IPS DF 19.7 (cell line): ENCODE results near the gene ZNG1B.
"Not testable (repeated sequence)": the region's sequence is repeated elsewhere in the genome, so short reads cannot be mapped to it uniquely, and the experiment has no call there.

Experiments used
- DNase-seq: peaks from one replicate; pipeline ENCODE4 v3.0.0-alpha.2; 2013; ENCODE audit warnings: low read depth, low spot score

ZNG1B gene

GRCh38 chr2:113437508-113438465 lies at the start of gene ZNG1B:
TSS of gene ZNG1B (plus strand) at chr2:113437691. CDS start at chr2:113437869, 178 bp downstream.
- DNase-seq: not testable (repeated sequence)

- DNase-seq: no peak
These were observed 47.2 kb upstream of the ZNG1B start for GRCh38 chr2:113390124-113390849.

GRCh38 chr2:113391073-113391472 lies 46.4 kb upstream of the ZNG1B start:
- no peak for DNase-seq

DNA sequence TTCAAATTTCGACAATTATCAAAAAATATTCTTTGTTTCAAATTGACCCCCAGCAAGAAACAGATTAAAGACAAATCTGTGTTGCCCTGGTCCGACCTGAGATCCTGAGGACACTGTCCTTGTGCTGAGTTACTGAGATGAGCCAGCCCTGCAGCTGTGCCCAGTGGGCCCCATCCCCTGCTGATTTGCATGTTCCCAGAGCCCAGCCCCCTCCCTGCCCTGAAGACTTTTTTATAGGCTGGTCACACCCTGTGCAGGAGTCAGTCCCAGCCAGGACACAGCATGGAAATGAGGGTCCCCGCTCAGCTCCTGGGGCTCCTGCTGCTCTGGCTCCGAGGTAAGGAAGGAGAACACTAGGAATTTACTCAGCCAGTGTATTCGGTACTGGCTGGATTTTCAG lies 31.4 kb upstream of the ZNG1B start:
- DNase-seq: no peak

DNA sequence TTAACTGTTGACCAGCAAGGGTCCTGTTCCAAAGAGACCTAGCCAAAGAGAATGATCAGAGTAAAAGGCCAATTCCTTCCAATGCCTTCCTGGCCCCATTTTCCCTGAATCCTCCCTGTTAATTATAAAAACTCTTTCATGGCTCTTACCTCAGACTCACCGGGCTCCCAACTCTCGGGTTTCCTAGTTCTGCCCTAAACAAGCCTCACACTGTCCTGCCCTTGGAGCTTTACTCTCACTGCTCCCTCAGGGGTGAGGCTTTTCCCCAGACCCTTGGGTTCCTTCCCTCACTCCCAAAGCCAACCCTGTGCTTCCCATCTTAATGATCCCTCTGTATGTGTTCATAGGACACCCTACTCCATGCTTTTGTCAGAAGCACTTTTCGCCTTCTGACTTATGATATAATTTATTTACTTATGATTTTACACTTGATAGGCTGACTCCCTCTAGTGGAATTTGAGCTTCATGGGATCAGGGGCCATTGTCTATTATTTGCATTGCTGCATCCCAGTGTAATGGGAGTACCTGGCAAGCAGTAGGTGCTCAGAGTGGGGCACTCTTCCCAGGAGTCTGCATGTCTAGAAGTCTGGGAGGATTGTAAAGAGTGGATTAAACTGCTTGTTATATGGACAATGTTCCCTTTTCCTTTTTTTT lies 29.9 kb upstream of the ZNG1B start:
- no peak for DNase-seq

DNA sequence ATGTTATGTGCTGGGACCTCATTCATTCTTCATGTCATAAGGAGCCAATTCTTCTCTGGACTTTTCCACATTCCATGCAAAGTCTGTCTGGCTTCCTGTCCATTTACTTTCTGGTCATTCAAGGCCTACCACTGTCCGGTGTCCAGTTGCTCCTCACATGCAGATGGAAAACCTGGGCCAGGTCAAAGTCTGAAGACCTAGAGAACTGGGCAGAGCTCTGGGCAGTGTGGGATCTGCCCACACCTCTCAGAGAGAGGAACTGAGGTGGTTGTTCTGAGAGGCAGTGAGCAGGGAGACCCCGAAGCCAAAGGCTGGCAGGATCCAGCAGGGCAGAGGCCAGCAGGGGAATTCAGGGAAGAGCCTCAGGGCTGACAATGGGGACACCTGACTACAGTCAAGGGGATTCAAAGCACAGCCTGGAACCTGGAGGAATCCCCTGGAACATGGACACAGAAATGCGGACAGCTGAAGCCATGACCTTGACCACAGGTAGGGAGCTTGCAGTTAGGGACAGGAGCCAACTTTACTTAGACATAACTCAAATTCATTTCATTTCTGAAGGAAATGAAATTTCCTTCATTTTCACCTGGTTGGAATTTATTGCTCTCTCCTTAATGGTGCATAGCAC lies 25.7 kb upstream of the ZNG1B start:
- not testable (repeated sequence) for DNase-seq

GRCh38 chr2:113412774-113413173 lies 24.7 kb upstream of the ZNG1B start:
- DNase-seq: not testable (repeated sequence)

DNA sequence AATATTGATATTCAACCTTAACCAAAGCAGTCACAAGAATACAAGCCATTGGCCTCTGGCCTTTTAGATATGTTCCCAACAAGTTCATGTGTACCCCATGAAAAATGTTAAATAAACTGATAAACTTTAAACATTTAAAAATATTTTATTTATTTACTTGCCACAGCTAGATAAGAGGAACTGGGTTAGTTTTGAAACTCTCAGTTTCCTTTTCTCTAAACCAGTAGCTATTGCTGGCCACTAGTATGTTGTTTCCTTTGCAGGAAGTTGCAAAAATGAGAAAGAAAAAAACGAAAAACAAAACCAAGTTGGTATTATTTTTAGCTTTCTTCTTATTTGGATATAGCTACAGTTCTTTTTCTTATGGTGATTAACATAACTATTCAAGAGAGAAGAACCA lies 5.7 kb upstream of the ZNG1B start:
- DNase-seq: not testable (repeated sequence)

DNA sequence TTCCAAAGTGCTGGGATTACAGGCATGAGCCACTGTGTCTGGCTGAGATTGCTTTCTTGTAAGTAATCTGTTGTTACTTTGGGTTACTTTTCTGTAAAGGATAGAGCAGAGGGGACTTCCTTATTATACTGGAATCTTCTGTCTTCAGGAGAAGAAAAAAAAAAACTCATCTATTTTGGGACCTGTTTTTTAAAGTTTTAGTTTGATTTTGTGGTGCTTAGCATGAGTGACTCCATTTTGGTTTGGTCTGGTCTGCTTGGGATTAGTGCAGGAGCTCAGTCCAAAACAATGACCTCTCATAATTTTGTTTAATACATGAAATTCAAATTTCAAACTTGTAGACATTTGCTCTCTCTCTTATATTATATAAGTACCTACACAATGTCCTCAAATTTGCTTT lies 4.0 kb upstream of the ZNG1B start:
- DNase-seq: not testable (repeated sequence)

DNA sequence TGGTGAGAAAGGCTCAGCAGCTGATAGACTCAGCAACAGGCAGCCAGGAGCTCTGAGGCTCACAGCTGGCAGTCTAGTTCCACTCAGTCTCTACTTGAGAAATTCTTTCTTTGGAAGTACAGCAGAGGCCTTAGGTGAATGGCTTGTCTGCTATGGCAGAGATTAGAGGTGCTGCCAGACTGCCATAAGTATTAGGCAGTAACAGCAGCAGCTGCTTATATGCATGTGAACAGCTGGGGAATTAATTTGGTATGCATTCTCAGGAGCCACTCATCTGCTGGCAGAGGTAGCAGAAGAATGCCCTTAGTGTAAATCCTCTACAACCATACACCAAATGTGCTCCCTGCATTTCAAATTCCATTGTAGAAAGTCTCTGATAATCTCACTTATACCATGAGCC lies 28.3 kb downstream of the ZNG1B start:
- DNase-seq: not testable (repeated sequence)

- DNase-seq: not testable (repeated sequence)
These were observed 39.3 kb downstream of the ZNG1B start for GRCh38 chr2:113476688-113477368.

GRCh38 chr2:113496527-113496926 lies 59.0 kb downstream of the ZNG1B start:
- DNase-seq: not testable (repeated sequence)

GRCh38 chr2:113498365-113498764 lies 60.9 kb downstream of the ZNG1B start, which contains the start of gene FOXD4L1:
TSS of gene FOXD4L1 (plus strand) at chr2:113498665. CDS start at chr2:113499257, 592 bp downstream.
- DNase-seq: not testable (repeated sequence)

DNA sequence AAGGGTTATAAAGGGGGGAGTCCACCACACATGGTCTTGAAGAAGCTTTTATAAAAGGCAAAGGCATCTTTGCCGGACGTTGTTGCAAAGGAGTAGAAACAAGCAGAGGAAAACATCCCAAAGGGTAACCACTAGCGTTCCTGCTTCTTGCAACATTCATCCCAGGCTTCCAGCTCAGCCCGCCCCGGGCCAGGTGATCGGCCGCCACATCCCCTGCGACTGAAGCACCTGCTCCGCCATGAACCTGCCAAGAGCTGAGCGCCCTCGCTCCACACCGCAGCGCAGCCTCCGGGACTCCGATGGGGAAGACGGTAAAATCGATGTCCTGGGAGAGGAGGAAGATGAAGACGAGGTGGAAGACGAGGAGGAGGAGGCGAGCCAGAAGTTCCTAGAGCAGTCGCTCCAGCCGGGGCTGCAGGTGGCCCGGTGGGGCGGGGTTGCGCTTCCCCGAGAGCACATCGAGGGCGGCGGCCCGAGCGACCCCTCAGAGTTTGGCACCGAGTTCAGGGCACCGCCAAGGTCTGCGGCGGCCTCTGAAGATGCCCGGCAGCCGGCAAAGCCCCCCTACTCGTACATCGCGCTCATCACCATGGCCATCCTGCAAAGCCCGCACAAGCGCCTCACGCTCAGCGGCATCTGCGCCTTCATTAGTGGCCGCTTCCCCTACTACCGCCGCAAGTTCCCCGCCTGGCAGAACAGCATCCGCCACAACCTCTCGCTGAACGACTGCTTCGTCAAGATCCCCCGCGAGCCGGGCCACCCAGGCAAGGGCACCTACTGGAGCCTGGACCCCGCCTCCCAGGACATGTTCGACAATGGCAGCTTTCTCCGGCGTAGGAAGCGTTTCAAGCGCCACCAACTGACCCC lies 61.8 kb downstream of the ZNG1B start:
- not testable (repeated sequence) for DNase-seq

DNA sequence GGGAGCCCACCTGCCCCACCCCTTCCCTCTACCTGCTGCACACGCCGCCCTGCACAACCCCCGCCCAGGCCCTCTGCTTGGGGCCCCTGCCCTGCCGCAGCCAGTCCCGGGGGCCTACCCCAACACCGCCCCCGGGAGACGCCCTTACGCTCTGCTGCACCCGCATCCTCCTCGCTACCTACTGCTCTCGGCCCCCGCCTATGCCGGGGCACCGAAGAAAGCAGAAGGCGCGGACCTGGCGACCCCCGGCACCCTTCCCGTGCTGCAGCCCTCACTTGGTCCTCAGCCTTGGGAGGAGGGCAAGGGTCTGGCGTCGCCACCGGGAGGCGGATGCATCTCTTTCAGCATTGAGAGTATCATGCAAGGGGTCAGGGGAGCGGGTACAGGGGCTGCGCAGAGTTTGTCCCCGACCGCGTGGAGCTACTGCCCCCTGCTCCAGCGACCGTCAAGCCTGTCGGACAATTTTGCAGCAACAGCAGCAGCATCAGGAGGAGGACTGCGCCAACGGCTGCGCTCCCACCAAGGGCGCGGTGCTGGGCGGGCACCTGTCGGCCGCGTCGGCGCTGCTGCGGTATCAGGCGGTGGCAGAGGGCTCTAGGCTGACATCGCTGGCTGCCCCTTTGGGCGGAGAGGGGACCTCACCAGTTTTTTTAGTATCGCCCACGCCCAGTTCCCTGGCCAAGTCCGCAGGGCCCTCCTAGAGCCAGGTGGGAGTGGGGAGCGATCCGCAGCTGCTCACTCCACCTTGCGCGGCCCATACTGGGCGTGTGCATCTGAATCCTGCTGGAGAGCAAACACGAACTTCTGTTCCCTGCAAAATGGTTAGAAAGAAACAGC lies 62.6 kb downstream of the ZNG1B start:
- not testable (repeated sequence) for DNase-seq

DNA sequence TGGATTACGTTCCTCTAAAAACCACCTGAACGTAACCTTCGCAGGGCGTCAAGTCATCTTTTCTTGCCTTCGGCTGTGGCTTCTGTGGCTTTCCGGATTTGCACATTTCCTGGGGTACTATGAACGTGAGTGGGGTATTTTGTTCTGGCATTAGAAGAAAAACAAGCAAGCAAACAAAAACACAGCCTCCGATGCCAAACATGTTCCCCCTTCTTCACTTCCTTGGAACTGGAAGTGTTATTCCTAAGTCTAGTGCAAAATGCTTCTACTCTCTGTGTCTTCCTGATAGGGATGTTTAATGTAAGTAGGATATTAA lies 63.2 kb downstream of the ZNG1B start:
- DNase-seq: not testable (repeated sequence)

GRCh38 chr2:113502216-113503093 lies 65.0 kb downstream of the ZNG1B start:
- not testable (repeated sequence) for DNase-seq
